Activated naive CD8-positive, alpha-beta T cell treated with anti-CD3 and anti-CD28 coated beads, Interleukin-2, amount 50 U/mL, for 16 hours (primary cell): ENCODE data around the gene ARHGEF2.
A peak's percentile ranks its signal among the peaks of the same experiment; 100 is the strongest.

Source experiments
- DNase-seq: peaks from one replicate; pipeline ENCODE4 v3.0.0-alpha.2; 2020; ENCODE audit warnings: low read depth, low spot score

ARHGEF2 gene

DNA sequence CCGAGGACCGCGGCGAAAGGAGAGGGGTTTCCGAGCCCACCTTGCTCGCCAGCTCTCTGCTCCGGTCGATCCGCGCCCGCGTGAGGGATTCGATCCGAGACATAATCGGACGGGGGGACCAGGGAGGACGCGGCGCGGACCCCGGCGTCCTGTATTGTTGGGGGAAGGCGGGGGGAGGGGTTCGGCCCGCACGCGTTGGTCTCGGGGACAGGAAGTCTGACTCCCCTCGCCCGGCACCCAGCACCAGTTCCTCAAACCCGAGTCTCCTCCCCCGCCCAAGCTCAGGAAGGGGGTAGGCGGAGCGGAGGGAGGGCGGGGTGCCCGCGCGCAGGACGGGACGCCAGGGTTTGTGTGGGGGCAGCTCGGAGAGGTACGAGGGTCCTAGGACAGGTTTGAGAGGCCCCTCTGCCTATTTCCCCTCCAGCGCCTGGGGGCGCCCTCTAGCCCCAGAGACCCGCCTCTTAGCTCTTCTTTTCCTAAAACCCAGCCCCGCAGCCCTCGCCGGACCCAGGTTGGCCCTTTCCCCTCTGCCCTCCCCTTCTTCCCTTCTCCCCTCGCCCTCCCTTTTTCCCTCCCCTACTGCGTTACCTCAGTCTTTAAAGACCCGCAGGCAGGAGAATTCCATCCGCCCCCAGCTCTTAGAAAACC lies at the start of gene ARHGEF2:
Gene ARHGEF2, minus strand, starts transcription at position 223 of the 648 bp plus-strand sequence. Its CDS starts 120 bp downstream, at position 103.
- DNase-seq = peak; percentile 69

DNA sequence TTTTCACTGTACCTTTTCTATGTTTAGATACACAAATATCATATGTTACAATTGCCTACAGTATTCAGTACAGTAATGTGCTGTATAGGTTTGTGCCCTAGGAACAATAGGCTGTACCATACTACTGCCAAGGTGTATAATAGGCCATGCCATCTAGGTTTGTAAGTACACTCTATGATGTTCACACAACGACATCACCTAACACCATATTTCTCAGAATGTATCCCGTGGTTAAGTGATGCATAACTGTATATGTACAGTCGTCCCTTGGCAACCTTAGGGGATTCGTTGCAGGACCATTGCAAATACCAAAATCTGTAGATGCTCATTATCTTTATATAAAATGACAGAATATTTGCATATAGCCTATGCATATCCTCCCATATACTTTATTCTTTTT lies 48.2 kb upstream of the ARHGEF2 start:
- DNase-seq = no peak

GRCh38 chr1:156025876-156026275 lies 47.5 kb upstream of the ARHGEF2 start:
- no peak for DNase-seq

- no peak for DNase-seq
Measured at GRCh38 chr1:156024801-156025200, 46.5 kb upstream of the ARHGEF2 start.

- DNase-seq = no peak
Measured at GRCh38 chr1:156021954-156022353, 43.6 kb upstream of the ARHGEF2 start.

DNA sequence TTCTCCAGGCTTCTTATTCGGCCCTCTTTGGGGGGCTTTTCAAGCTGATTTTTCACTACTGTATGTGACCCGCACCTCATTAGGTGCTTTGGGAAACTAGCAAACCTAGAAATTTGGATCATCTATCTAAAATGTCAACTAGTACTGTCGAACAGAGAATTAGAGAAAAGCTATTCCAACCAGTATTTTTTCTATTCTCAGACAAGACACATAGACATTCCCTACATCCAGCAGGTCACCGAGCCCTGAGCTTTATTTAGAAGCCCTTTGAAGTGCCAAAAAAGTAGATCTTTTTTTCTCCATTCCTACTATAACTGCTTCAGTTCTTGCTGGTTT lies 42.7 kb upstream of the ARHGEF2 start:
- no peak for DNase-seq

- DNase-seq = peak; percentile 66
Measured at GRCh38 chr1:156020293-156021092, 42.1 kb upstream of the ARHGEF2 start, which contains the start of gene SSR2. Gene SSR2, minus strand, starts transcription at chr1:156020951. Its CDS starts 784 bp downstream, at chr1:156020167.

- DNase-seq = no peak
Measured at GRCh38 chr1:156019946-156020292, 41.6 kb upstream of the ARHGEF2 start.

DNA sequence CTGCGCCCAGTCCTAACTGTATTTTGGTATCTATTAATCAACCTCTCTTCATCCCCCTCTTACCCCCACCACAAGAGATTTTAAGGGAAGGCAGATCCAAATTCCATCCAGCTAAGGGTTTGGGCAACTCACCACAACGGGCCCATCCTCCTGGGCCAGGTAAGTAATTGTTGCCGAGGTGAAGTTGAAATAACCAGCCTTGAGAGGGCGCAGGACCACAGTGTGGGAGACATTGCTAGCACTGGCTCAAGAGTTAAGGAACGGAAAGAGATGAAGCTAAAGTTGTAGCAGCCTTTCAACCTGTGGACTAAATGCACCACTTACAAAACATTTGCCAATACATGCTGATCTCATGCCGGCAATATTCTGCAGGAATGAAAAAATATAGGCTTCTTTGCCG lies 36.5 kb upstream of the ARHGEF2 start:
- no peak for DNase-seq

- no peak for DNase-seq
Measured at GRCh38 chr1:156012051-156012817, 33.9 kb upstream of the ARHGEF2 start.

DNA sequence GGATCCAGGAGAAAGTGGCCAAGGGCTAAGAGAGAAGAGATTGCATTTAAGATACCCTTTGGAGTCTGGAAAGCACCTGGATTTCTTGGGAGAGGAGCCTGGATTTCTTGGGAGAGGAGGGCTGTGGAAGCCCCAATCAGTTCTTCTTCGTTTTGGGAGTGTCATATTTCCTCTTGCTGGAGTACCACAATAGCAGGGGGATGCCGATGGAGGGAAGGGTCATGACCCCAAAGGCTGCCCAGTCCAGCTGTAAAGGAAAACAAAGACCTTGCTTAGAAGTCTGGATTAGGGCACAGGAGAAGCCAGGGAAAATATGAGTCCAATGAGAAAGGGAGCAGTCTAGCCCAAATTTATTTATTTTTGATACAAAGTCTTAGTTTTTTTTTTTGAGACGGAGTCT lies 31.1 kb upstream of the ARHGEF2 start:
- DNase-seq = no peak

DNA sequence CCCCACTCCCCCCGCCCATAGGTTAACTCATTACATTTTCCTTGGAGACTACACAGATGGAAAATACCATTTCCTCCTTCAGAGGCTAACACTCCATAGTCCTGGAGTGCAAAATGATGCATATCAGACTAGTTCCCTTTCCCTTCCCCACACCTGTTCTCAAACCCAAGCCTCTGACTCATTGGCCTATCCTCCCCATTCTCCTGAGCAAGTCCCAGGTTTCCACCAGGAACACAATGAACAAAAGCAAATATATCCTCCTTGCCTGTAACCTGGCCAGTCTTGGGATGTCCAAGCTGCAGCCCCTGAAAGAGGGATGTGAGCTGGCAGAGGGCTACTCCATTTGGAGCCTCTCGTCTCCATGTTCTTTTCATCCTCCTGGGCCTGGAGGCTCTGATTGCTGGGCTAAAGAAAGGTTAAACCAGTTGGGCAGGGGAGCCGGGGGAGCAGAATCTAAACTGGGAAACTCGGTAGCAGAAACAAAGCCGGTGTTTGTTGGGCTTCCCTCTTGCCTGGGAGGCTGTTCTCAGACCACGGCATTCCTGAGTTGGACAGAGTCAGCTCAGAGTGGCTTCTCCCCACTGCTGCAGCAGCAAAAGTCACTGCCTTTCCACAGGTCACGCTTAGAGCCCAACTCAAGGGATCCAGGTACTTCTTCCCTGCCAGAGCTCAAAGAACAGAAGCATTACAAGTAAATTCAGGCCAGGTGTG lies 28.5 kb upstream of the ARHGEF2 start:
- DNase-seq = no peak

GRCh38 chr1:156004843-156005584 lies 26.7 kb upstream of the ARHGEF2 start:
- no peak for DNase-seq

DNA sequence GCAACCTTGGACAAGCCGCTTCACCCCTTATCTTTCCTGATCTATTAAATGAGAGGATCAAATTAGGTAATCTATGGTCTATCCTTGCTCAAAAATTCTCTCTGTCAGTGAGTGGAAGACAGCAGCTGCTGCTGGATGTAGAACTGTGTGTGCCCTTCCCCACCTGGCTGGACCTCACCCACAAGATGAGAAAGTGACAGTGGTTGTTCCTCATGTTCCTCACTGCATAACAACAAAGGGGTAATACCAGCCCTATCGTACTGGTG lies 25.5 kb upstream of the ARHGEF2 start:
- no peak for DNase-seq

DNA sequence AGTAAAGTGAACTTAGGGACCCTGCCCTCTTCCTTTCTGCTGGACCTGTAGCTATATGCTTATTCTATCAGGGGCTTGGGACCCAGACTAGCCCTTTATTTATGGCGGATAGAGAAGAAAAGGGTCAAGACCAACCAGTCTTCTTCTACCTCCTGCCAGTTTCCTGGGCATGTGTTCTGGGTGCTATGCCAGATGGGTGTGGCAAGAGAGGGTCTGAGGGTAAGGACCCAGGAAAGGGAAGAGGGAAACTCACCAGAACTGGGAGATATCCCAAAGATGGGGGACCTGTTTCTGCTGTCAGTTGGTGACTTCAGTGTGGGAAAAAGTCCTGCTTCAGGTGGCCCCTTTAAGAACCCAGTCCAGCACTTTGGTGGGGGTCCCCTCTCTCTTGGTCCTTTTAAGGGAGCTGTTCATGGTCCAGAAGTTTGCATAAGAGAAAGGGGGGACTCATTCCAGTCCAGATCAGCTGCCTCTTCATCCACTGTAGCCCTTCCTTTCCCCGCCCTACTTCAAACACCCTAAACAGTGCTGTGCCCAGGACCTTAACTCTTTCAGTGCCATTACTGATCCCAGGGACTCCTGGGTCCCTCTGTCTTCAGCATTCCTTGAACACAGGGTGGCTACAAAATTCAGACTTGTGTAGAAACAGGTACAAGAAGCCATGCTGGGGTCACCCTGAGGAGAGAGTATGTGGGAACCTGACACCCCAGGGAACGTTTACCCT lies 24.0 kb upstream of the ARHGEF2 start:
- DNase-seq = no peak

DNA sequence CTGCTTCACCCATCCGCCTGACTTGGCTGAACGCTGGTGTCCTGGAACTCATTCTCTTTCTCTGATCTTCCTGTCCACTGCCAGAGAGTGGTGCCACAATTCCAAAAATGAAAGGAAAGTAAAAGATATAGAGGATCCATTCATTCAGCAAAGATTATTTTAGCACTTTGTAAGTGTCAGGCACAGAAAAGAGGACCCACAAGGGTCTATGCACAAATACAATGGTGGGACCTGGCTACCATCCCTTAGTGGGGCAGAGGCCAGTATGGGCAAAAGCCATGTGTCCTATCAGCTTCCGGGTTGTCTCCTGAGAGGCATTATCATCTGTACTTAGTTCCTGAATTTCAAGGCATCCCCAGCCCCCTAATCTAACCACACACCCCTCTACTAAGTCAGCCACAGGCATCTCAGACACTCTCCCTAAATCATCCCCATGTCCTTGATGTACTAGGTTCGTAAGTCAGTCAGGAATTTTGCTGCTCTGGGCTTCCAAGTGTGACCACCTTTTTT lies 23.4 kb upstream of the ARHGEF2 start:
- DNase-seq = no peak

- no peak for DNase-seq
Measured at GRCh38 chr1:156001021-156001661, 22.8 kb upstream of the ARHGEF2 start.

- no peak for DNase-seq
Measured at GRCh38 chr1:155999964-156000363, 21.6 kb upstream of the ARHGEF2 start.

DNA sequence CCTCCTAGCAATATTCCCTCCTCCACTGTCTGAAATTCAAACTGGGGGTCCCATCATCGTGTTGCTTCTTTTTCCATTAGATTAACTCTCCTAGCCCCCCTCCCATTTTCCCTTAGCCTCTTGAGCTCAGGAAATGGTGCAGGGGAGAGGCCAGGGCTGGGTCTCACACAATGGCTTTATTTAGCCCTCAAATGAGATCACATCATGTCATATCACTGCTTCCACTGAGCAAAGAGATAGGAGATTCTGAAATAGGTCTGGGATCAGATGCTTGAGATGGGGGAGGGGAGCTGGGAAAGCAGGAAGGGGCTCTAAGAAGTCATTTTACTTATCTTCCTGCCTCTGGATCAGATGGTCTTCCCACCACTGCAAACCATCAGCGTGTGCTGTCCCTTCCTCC lies 17.8 kb upstream of the ARHGEF2 start:
- DNase-seq = no peak

DNA sequence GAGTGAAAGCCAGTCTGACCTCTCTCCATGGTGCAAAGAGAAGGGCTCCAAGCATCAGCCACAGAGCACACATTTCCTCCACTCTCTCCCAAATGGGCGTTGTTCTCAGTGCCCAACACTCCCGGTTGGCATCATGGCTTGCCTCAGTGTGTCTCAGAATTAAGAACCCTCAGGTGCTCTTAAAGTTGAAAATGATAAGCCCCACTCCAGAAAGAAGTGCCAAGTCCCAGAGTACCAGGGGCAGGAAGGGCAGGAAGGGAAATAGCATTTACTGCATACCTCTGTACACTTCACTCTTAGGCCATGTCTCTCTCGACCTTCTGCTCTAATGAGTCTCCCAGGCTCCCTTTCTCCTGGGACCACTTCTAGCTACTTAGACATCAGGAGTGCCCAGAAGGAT lies 15.2 kb upstream of the ARHGEF2 start:
- DNase-seq = no peak
